T-helper 1 cell treated with Interleukin-12 subunit alpha and Interleukin-12 subunit beta and Interleukin-4 antibody, amounts not matched to agents 30 ng/mL and 1 ng/mL, for 36 hours (primary cell): ENCODE measurements around the gene NEUROD2. TPM values are rescaled to one million over a fixed set of nuclear protein-coding genes. Genes with fewer than 3 reads are reported as not detected.

ENCODE experiments used
- total RNA-seq: library from RNA; stranded (reverse); gene quantifications from 2 replicates; pipeline ENCODE4 v1.2.3, GENCODE V29; 2022

NEUROD2 gene
- total RNA-seq, 1 donor from 2014 or later, result not detected

Other genes starting within 250 kb of the NEUROD2 start
- gene FBXL20, start 206.3 kb downstream of the NEUROD2 start, total RNA-seq, result 15.7 and 16.7 TPM in 2 replicates
- 63.1 and 63.5 TPM in 2 replicates for gene MED1, start 156.7 kb downstream of the NEUROD2 start, total RNA-seq
- 93.5 and 97.7 TPM in 2 replicates for gene CDK12, start 146.4 kb downstream of the NEUROD2 start, total RNA-seq
- not detected in 2 replicates for gene PPP1R1B, start 19.0 kb upstream of the NEUROD2 start, total RNA-seq
- 68.4 and 70.6 TPM in 2 replicates for gene STARD3, start 29.2 kb upstream of the NEUROD2 start, total RNA-seq
- gene TCAP, start 57.4 kb upstream of the NEUROD2 start, total RNA-seq, result 1.6 and 1.7 TPM in 2 replicates
- not detected in 2 replicates for gene PNMT, start 60.5 kb upstream of the NEUROD2 start, total RNA-seq
- gene PGAP3, start 80.1 kb upstream of the NEUROD2 start, total RNA-seq, result 22.1 and 22.2 TPM in 2 replicates
- 3.3 and 4.5 TPM in 2 replicates for gene ERBB2, start 92.1 kb upstream of the NEUROD2 start, total RNA-seq
- gene MIEN1, start 122.6 kb upstream of the NEUROD2 start, total RNA-seq, result 45.6 and 46.4 TPM in 2 replicates
- gene GRB7, start 130.0 kb upstream of the NEUROD2 start, total RNA-seq, result 0.86 and 0.95 TPM in 2 replicates